ENCODE measurements around the gene MAGEB4.
"Not testable (repeated sequence)": the region's sequence is repeated elsewhere in the genome, so short reads cannot be mapped to it uniquely, and the experiment has no call there.

The MAGEB4 gene, protein sequence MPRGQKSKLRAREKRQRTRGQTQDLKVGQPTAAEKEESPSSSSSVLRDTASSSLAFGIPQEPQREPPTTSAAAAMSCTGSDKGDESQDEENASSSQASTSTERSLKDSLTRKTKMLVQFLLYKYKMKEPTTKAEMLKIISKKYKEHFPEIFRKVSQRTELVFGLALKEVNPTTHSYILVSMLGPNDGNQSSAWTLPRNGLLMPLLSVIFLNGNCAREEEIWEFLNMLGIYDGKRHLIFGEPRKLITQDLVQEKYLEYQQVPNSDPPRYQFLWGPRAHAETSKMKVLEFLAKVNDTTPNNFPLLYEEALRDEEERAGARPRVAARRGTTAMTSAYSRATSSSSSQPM

DNA sequence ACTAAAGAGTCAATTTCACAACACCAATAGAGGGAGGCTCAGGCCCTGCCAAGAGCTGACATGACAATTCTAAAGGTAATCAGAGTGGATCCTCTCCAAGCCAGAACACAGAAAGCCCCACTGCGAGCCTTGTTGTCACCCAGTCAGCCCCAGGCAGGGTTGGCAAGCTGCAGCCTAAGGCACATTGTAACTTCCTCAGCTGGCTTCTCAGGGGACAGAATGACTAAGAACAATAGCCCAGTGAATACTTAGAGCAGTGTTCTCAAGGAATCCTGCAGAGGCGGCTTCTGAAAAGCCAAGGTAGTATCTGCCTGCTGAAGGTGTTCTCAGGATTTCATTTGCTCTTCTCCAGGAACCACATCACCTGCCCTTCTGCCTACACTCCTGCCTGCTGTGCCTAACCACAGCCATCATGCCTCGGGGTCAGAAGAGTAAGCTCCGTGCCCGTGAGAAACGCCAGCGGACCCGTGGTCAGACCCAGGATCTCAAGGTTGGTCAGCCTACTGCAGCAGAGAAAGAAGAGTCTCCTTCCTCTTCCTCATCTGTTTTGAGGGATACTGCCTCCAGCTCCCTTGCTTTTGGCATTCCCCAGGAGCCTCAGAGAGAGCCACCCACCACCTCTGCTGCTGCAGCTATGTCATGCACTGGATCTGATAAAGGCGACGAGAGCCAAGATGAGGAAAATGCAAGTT, at the start of gene MAGEB4:
MAGEB4 (plus strand) TSS at position 277 of the 692 bp plus-strand sequence; CDS start at position 413, 136 bp downstream.
- no peak for DNase-seq

DNA sequence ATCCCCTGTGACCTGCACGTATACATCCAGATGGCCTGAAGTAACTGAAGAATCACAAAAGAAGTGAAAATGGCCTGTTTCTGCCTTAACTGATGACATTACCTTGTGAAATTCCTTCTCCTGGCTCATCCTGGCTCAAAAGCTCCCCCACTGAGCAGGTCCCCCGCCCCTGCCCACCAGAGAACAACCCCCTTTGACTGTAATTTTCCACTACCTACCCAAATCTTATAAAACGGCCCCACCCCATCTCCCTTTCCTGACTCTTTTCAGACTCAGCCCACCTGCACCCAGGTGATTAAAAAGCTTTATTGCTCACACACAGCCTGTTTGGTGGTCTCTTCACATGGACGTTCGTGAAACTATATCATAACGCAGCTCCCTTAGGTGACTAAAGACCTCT, 47.9 kb upstream of the MAGEB4 start:
- not testable (repeated sequence) for DNase-seq

DNA sequence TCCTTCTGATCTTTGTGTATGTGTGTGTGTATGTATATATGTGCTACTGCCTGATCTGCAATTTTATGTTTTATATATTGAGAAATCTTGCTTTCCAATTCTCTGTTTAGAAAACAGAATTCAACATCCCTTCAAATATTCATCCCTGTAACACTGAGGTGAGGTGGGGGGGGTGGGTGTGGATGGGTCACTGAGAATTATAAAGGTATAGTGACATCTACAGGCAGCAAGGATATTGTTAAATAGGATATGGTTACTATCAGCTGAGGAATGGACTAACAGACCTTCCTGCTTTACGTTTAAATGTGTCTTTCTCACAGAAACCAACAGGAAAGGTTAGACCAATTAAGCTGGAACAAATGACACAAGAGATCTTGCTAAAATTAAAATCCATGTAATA, 45.5 kb upstream of the MAGEB4 start:
- no peak for DNase-seq

DNA sequence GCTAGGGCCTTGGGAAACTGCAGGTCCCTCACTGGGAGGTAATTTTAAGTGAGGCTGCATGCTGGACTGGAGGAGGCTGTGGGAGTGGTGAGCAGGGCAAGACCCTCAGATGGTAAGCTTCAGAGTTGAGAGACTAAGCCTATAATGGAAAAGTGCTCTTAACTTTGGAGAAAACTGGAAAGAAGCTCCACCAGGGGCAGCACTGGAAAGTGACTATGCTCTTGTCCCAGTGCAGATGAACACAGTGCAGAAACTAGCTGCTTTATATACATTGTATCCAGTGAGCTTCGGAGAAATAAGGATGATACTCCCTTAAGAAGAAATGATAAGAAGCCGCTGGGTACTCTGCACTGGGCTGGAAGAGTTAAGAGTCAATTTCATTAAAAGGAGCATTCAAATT, 29.6 kb upstream of the MAGEB4 start:
- no peak for DNase-seq

DNA sequence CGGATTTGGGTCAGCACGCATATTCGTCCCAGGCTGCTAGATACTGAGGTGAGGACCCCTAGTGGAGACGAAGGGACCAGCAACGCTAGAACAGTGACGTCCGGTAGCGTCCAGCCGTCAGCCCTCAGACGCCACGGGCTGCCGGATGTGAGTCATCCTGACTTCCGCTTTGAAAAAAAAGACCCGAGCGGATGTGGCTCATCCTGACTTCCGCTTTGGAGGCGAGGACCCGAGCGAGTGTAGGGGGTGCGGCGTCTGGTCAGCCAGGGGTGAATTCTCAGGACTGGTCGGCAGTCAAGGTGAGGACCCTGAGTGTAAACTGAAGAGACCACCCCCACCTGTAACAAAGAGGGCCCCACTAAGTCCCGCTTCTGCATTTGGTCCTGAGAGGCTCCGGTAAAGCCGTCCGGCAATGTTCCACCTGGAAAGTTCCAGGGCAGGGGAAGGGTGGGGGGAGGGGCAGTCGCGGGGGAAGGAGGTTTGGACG, 26.4 kb upstream of the MAGEB4 start, which contains the start of gene MAGEB2:
MAGEB2 (plus strand) TSS at position 207 of the 487 bp plus-strand sequence. CDS start 3,018 bp downstream, outside the sequence.
- DNase-seq = no peak

DNA sequence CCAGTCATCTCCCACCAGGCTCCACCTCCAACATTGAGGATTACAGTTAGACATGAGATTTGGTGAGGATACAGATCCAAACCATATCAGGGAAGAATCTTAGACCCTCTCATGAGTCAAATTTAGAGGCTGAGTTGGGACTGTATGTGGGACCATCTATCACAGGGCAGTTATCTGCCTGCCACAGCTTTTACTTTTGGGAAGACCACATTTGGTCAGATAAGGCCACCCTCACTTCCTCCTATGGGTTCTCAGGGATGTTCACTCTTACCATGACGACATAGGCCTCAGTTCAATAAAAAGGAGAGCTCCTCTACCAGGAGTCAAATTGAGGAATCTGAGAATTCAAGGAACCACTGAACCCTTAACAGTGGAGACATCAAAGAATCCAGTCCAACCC, 24.3 kb upstream of the MAGEB4 start:
- DNase-seq = no peak

DNA sequence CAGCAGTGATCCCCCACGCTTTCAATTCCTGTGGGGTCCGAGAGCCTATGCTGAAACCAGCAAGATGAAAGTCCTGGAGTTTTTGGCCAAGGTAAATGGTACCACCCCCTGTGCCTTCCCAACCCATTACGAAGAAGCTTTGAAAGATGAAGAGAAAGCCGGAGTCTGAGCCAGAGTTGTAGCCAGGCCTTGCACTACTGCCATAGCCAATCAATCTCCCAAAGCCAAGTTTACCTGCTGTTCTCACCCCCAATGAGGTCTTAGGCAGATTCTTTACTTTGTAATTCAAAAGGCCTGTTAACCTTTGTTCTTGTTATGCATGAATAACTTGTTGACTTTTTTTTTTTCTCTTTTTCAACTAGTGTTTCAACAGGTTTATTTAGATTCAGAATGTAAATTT, 22.4 kb upstream of the MAGEB4 start:
- DNase-seq = no peak

DNA sequence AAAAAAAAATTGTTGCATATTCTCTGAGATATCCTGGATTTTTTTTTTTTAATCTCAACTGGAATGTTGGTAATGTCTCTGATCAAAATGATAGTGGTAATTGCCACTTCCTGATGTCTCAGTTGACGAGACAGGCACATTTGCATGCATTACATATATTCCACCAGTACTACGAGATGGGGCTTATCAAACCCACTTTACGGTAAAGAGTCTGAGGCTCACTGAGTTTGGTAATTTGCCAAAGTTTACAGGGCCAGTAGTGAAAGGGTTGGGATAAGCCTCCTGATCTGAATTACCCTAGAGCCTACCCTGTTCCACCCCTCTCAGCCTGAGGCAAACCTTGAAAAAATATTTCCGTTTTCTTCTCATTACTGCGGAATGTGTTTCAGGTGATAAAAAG, 21.1 kb upstream of the MAGEB4 start:
- no peak for DNase-seq

DNA sequence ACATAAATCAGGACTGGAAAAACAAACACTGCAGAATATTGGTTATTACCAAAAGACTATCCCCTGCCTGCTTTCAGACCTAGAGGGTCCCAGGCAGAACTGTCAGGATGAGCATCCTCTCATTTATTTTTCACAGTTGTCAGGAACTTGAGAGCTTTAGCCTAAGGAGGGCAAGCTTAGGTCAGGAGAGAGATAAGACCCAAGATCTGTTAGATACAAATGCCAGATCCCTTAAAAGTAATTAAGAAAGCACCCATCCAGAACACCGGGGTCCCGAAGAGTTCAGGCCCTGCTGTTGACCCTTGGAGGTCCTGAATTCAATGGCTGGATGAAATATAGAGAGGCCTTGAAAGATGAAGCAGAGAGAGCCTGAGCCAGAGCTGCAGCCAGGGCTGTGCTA, 17.3 kb upstream of the MAGEB4 start:
- no peak for DNase-seq

DNA sequence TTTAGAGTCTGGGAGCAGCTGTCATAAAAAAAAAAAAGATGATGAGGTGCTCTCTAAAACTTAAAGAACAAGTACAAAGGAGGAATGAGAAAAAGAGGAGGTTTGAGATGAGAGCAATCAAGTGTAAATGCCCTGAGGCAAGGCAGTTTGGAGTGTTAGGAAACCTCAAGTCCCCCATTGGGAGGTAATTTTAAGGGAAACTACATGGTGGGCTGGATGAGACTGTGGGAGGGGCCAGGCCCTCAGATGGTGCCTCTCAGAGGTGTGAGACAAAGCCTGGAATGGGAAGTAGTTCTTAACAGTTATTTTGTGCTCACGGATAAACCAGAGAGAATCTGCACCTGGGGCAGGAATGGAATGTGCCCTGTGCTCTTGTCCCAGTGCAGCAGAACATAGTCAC, 13.3 kb upstream of the MAGEB4 start:
- DNase-seq = no peak

DNA sequence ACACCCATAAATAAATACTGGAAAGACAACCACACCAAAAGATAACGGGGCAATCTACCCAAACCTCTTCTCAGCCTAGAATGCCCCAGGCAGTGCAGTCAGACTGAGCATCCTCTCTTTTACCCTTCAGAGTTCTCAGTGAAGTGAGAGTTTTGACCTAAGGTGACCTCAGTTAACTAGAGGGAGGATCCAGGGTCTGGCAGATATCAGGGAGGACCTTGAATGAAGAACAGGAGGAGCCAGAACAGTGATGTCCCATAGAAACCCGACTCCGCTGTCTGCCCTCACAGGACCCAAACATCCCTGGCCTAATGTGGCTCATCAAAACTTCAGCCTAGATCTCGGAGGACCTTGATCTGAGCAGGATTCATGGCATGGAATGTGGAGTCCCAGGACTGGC, 11.4 kb upstream of the MAGEB4 start, which contains the start of gene MAGEB3:
MAGEB3 (plus strand) TSS at position 263 of the 400 bp plus-strand sequence. CDS start 5,268 bp downstream, outside the sequence.
- DNase-seq = no peak

DNA sequence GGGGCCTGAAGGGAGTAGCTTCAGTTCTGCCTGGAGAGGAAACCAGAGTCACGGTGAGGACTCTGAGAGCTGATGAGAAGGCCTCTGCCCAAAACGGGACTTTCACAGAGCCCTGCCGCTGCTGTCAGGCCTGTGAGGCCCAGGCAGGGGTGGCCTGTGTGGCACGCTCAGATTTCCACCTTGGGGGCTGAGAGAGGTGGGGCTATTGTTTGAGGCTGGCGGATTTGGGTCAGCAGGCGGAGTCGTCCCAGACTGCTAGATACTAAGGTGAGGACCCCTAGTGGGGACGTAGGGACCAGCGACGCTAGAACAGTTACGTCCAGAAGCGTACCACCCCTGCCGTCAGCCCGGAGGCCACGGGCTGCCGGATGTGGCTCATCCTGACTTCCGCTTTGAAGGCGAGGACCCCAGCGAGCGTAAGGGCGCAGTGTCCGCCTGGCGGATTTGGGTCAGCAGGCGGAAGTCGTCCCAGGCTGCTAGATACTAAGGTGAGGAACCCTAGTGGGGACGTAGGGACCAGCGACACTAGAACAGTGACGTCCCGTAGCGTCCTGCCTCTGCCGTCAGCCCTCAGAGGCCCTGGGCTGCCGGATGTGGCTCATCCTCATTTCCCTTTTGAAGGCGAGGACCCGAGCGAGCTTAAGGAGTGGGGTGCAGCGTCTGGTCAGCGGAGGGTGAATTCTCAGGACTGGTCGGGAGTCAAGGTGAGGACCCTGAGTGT, 5.1 kb downstream of the MAGEB4 start, which contains the start of gene MAGEB1:
MAGEB1 (plus strand) TSS at position 378 of the 721 bp plus-strand sequence. CDS start 3,348 bp downstream, outside the sequence.
- no peak for DNase-seq

DNA sequence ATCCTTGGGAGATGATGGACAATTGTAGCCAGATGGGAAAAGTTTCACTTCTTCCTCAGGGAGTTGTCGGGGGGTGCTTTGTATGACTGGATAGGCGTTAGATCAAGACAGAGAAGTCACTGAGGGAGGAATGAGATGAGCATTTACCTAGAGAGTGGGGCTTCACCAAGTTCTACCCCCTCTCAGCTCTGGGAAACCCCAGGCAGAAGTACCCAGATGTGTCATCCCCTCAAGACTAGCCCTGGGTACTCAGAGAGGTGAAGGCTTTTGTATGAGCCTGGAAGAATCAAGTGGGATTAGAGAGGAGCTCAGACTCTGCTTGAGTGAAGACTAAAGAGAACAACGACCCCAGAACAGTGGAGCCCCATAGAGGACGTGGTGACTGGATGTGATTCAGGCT, 7.1 kb downstream of the MAGEB4 start:
- DNase-seq = no peak

DNA sequence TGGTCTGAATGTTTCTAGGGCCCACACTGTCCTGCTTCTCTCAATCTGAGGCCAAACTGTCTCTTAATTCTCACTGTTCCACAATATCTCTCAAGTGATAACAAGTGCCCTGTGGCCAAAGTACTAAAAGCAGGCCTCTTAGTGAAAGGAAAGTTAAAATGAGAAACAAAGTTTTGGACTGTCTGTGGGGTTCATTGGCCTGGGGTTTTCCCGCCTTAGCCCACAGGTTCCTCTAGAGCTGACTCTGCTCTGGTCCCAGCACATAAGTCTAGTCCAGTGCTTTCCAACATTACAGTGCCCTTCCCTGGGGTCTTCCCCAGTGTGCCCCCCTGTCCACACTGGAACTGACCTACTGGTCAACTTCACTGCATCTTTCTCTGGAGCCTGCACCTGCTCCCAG, 11.5 kb downstream of the MAGEB4 start:
- DNase-seq = no peak

DNA sequence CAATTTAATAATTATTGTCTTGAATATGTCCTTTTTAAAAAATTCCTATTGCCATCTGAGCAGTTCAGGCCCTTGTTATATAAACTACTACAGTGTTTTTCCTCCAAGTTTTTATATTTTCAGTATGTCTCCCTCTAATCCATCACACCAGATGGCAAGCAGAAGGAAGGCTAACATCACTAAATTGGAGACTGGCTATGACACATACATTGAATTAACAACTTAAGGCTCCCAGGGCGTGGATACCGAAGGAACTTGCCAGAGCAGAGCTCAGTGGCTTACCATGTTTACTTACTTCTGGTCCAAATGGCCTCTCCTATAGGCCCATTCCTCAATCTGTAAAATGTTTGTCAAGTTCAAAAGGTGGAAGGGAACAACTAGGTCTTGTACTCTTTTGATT, 18.1 kb downstream of the MAGEB4 start:
- DNase-seq = no peak

DNA sequence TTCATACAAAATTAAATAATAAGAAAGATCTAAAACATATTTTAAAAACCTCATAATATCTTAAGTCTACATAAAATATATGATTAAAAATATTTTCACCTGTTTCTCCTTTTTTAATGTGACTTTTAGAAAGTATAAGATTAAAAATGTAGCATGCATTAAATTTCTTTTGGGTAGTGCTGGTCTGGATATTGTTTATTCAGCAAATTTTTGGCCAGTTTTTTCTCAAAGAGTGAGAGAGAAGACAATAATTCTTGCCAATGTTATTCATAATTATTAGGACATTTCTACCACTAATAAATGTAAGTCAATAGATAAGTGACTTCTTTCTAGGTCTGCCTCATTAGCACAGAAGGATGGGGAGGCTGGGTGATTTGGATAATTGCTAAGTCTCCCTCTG, 19.2 kb downstream of the MAGEB4 start:
- no peak for DNase-seq

DNA sequence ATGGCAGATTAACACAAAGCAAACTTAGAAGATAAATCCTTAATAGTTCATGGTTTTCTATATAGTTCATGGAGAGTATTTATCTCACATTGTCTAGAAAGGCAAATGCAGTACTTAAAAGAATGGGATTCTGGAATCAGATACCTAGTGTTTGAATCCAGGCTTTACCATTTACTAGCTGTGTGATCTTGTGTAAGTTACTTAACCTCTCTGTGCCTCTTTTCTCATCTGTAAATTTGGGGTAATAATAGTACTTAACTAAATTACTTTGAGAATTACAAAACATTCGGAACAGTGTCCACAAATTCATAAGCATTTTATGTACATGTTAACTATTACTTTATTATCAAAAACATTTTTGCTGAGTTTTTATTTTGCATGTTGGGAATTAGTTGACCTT, 21.0 kb downstream of the MAGEB4 start:
- DNase-seq = no peak

DNA sequence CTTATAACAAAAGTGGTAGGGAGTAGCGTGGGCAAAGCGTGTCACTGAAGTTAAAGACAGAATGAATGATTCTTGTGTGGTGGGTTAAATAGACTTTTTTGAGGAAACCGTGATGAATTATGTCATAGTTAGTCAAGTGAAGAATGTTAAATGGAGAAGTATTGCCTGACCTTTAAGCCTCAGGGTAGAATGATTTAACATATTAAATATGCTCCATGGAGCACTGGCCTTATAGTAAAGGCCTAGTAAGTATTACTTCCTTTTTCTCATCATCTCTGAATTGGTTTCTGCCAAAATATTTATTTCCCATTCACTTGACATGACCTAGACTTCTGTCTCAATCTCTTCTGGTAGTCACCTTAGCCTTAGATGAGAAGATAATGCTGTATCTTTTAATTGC, 28.8 kb downstream of the MAGEB4 start:
- DNase-seq = no peak

DNA sequence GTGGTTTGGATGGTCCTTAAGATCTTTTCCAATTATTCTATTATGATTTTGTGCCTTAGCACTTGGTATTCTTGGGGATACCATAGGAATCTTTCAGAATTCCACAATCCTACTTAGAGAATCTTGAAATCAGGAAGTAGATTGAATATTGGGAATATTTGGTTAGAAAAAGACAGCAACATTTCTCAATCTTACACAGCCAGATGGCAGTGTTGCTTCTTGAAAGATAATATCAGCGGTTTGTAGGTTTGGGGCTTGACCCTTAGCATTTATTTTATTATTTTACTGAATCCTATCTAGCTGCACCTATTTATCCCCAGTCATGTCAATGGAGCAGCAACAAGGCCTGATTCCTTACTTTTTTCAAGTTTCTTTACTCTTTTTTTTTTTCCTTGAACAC, 33.7 kb downstream of the MAGEB4 start:
- DNase-seq = no peak

DNA sequence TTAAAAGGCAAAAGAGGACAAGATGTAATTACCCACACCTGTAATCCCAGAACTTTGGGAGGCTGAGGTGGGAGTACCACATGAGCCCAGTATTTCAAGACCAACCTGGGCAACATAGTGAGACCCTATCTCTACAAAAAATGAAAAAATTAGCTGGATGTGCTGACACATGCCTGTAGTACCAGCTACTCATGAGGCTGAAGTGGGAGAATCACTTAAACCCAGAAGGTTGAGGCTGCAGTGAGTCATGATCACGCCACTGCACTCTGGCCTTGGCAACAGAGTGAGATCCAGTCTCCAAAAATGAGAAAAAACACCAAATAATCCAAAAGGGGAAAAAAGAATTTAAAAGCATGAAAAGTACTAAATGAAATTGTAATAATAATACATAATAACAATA, 36.6 kb downstream of the MAGEB4 start:
- DNase-seq = no peak

DNA sequence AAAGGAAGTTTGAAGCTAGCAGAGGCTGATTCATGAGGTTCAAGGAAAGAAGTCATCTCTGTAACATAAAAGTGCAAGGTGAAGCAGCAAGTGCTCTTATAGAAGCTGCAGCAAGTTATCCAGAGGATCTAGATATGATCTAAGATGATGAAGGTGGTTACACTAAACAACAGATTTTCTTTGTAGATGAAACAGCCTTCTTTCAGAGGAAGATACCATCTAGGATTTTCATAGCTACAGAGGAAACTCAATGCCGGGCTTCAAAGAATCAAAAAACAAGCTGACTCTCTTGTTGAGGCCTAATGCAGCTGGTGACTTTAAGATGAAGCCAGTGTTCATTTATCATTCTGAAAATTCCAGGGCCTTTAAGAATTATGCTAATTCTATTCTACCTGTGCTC, 38.6 kb downstream of the MAGEB4 start:
- DNase-seq = no peak

DNA sequence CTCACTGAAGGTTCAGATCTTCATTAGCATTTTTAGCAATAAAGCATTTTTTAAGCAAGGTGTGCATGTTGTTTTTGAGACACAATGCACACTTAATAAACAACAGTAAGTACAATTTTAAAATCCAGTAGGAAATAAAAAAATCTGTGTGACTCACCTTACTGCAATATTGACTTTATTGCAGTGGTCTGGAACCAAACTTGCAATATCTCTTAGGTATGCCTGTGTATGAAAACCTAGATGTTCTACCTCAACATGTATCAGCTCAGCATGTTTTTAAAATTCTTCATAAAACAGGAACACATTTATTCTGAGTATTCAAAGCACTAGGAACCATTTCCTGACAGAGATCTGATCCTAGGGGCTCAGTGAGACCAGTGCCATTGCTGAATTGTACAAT, 40.7 kb downstream of the MAGEB4 start:
- no peak for DNase-seq

DNA sequence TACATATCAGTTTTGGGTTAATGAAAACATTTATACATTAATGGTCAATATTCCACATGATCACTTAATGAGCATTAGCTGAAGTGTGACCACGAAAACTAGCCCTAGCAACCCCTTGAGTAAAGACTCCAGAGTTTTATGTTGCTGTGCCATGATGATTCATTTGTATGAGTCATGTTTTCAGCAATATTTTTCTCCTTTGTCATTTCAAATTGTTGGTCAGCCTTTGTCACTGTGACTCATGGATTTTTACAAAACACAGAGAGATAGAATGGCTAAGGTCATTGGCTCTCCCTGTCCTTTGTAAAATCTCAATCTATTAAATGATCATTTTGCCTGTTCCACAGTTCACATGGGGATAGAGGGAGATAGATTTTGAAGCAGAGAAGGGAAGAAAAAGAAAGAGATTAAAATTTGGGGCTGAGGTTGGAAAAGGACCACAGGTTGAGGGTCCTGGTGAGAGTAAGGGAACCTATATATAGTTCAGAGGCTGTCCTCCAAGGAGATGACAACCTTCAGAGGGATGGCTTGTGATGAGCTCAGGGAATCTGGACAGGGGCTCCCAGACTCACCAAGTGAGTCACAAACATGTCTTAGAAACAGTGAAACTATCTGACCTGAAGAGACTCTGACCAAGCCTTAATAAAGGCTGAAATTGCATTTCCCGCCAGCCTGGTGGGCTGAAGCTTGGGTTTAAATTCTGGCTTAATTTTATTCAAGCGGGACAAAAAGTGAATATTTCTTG, 41.8 kb downstream of the MAGEB4 start:
- DNase-seq = no peak

Measured in NCI-H187 (cell line).